Peyer's patch (tissue), 4 donors: ENCODE measurements around the gene MAPK8.

ENCODE experiments used
- CTCF ChIP-seq, 6 experiments: fragments of 450-650 bp in 4 of 6; fragments of 200-600 bp in 2 of 6; sonication (generic) in 1 of 6; IDR thresholded peaks; one replicate each; pipeline ENCODE4 v1.5.1; 2017 to 2019; ENCODE audit warnings: antibody characterized with exemption in 6 of 6, mild to moderate bottlenecking in 3 of 6, moderate library complexity in 1 of 6
- POLR2A ChIP-seq, 2 donors: fragments of 450-650 bp; IDR thresholded peaks; one replicate each; pipeline ENCODE4 v1.5.1; 2017; ENCODE audit warnings: antibody characterized with exemption in 2 of 2, mild to moderate bottlenecking in 2 of 2, moderate library complexity in 2 of 2

DNA sequence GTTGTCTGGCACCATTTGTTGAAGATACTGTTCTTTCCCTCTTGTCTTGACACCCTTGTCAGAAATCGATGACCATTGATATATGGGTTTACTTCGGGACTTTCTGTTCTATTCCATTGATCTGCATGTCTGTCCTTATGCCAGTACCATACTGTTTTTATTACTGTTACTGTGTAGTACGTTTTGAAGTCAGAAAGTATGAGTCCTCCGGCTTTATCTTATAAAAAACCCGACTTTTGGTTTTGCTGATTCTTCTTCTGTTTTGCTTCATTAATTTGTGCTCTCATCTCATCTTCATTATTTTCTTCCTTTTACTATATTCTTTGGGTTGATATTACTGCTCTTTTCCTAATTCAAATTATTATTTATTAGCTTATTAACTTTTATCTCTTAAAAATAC is 52.4 kb downstream of the MAPK8 start:
- TF ChIP-seq CTCF (IDR thresholded peaks at IDR 0.05) (no peak), POLR2A (IDR thresholded peaks at IDR 0.05) (no peak)
